ENCODE results near the gene AIDA.

Gene AIDA

DNA sequence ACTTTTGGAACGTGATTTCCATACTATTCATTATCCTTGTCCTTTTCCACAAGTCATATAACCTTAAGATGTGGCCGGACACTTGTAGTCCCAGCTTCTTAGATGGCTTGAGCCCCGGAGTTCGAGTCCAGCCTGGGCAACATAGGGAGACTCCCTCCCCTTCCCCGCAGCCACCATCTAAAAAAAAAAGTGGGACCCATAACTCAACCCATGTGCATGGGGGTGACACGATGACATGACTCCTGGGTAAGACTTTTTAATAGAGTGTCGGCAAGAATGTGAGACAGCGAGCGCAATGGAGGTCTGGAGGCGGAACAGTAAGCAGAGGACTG, 68.7 kb downstream of the AIDA start:
- no peak for DNase-seq

DNA sequence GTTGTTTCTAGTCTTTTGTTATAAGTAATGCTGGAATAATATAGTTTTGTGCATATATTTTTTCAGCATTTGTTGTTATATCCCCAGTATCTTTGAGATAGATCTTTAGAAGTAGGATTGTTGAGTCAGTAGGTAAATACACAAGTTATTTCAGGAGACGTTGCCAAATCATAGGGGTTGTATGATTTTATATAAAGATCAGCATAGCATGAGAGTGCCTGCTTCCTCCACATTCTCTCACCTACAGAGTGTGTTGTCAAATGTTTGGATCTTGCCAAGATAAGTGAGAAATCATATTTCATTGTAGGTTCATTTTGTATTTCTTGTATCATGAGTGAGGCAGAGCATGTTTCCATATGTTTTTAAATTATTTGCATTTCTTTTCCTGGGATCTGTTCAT, 69.8 kb downstream of the AIDA start:
- no peak for DNase-seq

DNA sequence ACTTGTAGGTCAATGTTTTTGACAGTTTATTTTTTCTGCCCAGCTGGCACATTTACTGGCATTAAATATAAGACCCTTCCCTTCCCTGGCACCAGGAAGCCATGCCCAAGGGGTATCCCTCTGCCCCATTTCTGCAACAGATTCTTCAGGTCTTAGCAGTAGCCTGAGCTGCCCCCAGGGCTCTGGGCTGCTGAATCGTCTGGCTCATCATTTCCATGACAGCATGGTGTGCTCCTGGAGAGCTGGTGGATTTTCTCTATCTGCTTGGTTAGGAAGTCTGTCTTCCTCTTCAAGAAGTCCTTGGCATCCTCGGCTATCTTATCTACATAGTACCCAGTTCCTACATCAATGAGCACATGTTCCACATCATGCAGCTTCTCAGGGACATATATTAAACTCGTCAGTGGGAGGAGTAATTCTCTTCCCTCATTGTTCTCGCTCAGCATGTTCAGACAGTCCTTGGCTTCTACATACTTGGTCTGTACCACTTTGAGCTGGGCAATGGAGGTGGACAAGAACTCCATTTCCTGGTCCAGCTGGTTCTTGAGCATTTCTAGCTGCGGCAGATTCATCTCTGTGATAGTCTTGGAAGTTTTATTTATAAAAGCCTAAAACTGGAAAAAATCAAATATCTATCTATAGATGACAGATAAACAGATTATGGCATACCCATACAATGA, 70.9 kb downstream of the AIDA start:
- DNase-seq = no peak

DNA sequence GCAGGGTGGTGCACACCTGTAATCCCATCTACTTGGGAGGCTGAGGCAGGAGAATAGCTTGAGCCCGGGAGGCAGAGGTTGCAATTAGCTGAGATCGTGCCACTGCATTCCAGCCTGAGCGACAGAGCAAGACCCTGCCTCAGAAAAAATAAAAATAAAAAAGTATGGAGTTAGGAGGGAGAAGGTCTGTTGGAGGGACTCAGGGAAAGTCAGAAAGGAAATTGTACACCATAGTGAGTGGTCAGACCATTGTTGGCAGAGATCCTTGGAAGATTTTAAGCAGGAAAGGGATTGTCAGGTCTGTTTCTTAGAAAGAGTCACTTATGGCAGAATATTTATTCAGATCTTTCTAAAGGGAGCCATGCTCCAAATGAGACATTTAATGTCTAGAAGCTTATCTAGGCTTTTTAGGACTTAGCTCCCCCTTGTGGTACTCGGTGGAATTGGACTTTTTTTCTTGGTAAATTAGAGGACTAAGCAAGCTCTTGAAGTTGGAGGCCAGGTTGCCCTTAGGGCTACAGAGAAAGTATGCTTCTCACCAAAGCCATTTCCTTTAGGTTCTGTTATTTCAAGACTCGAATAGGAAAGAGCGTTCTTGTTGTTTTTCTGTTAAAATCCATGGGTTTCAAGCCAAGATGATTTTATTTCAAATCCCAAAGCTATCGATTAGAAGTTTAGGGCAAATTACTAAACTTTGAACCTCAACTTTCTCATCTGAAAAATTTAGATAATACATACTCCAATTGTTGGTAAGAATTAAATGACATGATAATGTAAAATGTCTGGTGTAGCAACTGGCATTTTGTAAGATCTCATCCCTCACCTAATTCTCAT, 77.9 kb downstream of the AIDA start:
- peak; percentile 14 to 82 for DNase-seq

DNA sequence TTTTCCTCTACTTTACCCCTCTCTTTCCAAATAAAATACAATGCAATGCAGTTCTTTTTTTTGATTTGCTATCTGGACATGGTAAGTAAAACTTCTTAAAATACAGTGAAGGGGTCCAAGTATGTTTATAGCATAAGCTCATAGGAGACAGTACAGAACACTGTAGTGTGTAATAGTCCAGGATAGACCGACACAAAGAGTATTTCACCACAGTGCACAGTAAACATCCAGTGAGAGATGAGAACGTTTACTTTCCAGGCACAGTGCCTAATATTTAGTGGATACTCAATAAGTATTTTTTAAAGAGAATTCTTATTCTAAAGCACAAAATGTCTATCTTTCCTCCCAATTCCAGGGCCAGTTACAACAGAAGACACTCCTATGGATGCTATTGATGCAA, 79.5 kb downstream of the AIDA start:
- DNase-seq = no peak

DNA sequence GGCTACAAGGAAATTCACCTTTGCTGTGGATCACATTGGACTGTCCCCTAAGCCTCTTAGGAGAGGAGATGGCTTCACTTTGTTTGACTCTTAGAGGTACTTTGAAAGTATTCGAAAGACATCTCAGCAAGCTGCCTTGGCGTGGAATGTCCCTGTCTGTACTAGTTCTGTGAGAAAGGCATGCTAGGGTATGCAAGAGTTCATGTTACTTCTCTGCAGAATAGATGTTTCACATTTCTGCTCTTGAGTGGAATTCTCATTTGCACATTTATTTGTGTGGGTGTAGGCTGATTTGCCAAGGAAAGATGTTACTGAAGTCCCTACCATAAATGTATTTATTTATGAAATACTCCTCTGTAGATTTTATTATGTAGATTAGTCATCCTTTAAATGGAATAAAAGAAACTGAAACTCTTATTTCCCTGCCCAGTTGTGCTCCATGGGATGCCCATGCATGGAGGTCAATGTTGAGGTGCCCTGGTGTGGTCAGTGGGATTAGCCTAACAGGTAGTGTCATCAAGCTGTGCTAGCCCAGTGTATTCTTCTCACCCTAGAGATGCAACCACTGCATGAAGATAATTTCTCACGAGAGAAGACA, 80.6 kb downstream of the AIDA start:
- no peak for DNase-seq

DNA sequence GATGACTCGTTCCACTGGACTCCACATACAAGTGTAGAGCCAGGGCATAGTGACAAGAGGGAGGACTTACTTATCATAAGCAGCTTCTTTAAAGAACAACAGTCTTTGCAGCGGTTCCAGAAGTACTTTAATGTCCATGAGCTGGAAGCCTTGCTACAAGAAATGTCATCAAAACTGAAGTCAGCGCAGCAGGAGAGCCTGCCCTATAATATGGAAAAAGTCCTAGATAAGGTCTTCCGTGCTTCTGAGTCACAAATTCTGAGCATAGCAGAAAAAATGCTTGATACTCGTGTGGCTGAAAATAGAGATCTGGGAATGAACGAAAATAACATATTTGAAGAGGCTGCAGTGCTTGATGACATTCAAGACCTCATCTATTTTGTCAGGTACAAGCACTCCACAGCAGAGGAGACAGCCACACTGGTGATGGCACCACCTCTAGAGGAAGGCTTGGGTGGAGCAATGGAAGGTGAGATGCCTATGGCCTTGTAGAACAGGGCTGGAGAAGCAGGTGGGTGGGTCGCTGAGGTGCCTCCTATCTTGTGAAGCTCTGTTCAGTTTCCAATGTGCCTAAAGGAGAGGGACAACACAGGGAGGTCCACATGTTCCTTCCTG, 82.3 kb downstream of the AIDA start:
- no peak for DNase-seq

DNA sequence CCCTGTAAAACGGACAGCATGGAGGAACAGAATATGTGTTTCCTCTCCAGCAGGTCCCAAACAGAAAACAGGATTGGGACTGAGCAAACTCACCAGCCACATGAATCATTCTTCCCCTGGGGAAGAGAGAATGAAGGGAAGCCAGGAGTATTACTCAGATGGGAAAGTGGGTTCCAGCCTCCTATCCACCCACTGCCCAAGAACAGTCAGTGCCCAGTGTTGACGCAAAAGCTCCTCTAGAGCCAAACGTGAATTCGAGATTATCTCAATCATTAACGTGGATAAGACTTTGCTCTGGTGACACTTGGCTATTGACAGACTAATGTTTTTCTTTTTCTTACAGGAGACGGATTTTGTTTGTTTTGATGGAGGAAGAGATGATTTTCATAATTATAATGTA, 85.1 kb downstream of the AIDA start:
- no peak for DNase-seq

DNA sequence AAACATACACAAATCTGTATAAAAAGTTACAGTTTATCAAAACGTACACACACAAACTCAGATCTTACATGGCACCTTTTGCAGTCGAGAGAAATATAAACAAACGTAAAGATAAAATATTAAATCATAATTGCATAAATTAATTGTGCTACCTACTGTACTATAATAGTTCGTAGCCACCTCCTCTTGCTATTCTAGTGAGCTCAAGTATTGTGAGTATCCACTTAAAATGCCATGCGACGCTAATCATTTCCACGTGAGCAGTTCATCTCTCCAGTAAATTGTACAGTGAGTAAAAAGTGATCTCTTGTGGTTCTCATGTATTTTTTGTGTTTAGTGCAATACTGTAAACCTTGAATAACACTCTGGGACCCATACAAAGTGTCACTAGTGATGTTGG, 88.1 kb downstream of the AIDA start:
- DNase-seq = no peak

DNA sequence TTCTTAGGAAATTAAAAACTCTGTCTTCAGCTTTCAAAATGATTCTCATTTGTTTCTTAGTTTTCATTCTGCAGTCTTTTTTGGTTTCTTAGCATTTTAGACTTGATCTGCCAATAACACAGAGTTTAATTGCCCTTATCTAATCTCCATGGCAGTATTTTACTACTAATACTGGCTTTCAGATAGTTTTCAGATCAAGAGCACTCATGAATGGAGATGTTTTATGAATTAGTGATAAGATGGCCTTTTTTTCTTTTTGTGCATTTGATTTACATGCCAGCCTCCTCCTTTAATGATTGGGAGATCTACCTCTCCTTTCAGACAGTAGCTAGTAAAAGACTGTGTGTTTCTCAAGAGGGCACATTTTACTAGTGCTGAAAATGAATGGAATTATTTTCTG, 88.8 kb downstream of the AIDA start:
- no peak for DNase-seq

DNA sequence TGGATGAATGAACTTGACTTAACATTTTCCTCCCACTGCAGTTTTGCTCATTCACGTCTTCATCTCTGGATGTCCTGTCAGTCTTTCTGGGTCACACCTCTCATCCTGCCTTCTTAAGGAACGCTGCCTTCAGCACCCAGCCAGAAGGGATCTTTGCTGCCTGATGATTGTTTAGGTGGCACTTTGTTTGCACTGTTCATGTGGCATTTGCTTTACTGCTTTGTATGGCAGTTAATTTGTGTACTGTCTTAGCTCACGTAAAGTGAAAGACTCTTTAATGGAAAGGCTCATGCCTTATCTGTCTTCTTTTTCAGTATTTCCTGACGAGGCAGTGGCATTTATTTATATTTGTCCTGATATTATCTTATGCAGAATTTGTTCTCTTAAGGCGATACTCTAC, 89.5 kb downstream of the AIDA start:
- DNase-seq = no peak

DNA sequence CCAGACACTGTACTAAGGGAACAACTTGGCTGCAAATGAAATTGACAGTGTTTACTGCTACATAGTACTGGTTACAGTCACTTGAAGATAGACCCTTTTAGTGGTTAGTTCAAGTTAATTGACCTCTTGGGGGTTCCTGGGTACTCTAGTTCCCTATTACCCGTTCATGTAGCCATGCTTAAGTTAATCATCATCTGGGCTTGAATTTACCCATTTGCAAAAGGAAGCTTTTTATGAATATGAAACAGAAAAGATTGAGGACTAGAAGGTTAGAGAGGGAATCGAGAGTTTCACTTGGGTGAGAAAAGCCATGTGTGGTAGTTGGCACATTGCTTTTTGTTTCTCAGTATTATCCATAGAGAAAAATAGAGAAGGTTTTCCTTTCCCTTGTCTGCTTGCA, 91.7 kb downstream of the AIDA start:
- DNase-seq = no peak

DNA sequence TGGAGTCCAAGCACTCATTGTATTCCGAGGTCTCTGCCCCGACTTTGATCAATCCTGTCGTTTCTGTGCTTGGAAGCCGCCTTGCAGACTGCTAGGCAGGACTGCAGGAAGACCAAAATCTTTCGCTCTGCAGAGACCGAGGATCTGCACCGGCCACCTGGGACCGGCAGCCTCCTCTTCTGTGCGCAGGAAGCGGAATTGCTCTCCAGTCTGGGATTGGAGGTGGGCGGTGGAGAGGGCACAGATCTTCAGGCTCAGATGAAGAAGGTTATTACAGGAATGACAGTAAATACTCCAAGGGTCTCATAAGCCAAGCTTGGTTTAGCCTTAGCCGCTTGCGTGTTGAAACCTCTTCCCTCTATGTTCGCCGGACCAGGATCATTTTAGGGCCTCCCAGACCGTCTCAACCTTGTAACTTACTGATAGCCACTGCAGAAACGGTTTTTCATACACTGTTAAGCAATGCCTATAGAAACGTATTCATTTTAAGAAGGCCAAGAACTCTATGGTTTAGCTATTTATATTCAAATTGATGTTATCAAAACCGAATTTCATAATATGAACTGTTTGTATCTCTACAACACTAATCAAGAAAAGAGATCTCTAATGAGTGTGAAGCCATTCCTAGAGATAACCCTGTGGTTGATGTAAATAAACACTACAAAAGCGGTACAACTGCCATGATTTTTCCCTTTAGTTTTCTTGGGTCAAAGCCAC, 93.3 kb downstream of the AIDA start:
- peak in 1 of 2 donors; percentile 2 for DNase-seq
